Keratinocyte (primary cell): ENCODE measurements around the gene PGS1. TPM values are rescaled to one million over a fixed set of nuclear protein-coding genes. Genes with fewer than 3 reads are reported as not detected.

Experiments used
- DNase-seq: peaks from one replicate; pipeline ENCODE4 v3.0.0-alpha.2; 2011; ENCODE audit warnings: low read depth, missing footprints, low spot score
- FAIRE-seq: peaks from 2 replicates; lab custom pipeline; 2011; peaks lifted over from hg19 to GRCh38; lab: Jason Lieb, UNC
- H2AFZ ChIP-seq: 2 replicates; pipeline ENCODE4 v1.6.0; 2012; ENCODE audit warnings: low read length, control low read depth, inconsistent platforms; ENCODE audit not compliant: control insufficient read depth
- H3K27ac ChIP-seq: 2 replicates; pipeline ENCODE4 v1.5.1; 2011; ENCODE audit warnings: low read length; ENCODE audit not compliant: control insufficient read depth, insufficient read depth
- H3K27me3 ChIP-seq: 3 replicates; pipeline ENCODE4 v1.6.0; 2011; ENCODE audit warnings: low read length; ENCODE audit not compliant: control insufficient read depth, insufficient read depth; ENCODE audit errors: extremely low read depth
- H3K36me3 ChIP-seq, 2 experiments: 2 replicates in 1 of 2; 3 replicates in 1 of 2; pipeline ENCODE4 v1.5.1; 2011; ENCODE audit warnings: low read length in 2 of 2, mild to moderate bottlenecking in 1 of 2; ENCODE audit not compliant: control insufficient read depth in 2 of 2, insufficient read depth in 2 of 2; ENCODE audit errors: extremely low read depth in 1 of 2
- H3K4me1 ChIP-seq: 3 replicates; pipeline ENCODE4 v1.5.1; 2011; ENCODE audit warnings: low read length; ENCODE audit not compliant: control insufficient read depth, insufficient read depth; ENCODE audit errors: extremely low read depth
- H3K4me2 ChIP-seq: 3 replicates; pipeline ENCODE4 v1.6.0; 2011; ENCODE audit warnings: low read depth, low read length; ENCODE audit not compliant: control insufficient read depth, insufficient read depth; ENCODE audit errors: extremely low read depth
- H3K4me3 ChIP-seq, 3 experiments: fragments of 200-600 bp in 1 of 3; sonication (generic) in 1 of 3; 2 replicates in 2 of 3; 3 replicates in 1 of 3; pipeline ENCODE4 v1.5.1; 2011 to 2016; ENCODE audit warnings: low read length in 3 of 3, mild to moderate bottlenecking in 3 of 3, control low read depth in 2 of 3, inconsistent platforms in 1 of 3, low read depth in 1 of 3, mixed read lengths in 1 of 3, mixed run types in 1 of 3, moderate library complexity in 1 of 3; ENCODE audit not compliant: control insufficient read depth in 2 of 3, insufficient read depth in 2 of 3; ENCODE audit errors: extremely low read depth in 1 of 3
- H3K79me2 ChIP-seq: 2 replicates; pipeline ENCODE4 v1.6.0; 2012; ENCODE audit warnings: low read length; ENCODE audit not compliant: control insufficient read depth, insufficient read depth
- H3K9ac ChIP-seq: 3 replicates; pipeline ENCODE4 v1.6.0; 2011; ENCODE audit warnings: low read length; ENCODE audit not compliant: control insufficient read depth, insufficient read depth; ENCODE audit errors: extremely low read depth
- H3K9me1 ChIP-seq: 3 replicates; pipeline ENCODE4 v1.6.0; 2011; ENCODE audit warnings: low read length; ENCODE audit not compliant: control insufficient read depth, insufficient read depth; ENCODE audit errors: extremely low read depth
- H3K9me3 ChIP-seq: 2 replicates; pipeline ENCODE4 v1.5.1; 2012; ENCODE audit warnings: low read depth, low read length; ENCODE audit not compliant: control insufficient read depth
- H4K20me1 ChIP-seq: 3 replicates; pipeline ENCODE4 v1.6.0; 2011; ENCODE audit warnings: low read length; ENCODE audit not compliant: control insufficient read depth, insufficient read depth; ENCODE audit errors: extremely low read depth
- CTCF ChIP-seq, 3 experiments: IDR thresholded peaks in 1 of 3; conservative IDR thresholded peaks in 1 of 3; optimal IDR thresholded peaks in 1 of 3; 2 replicates in 2 of 3; 3 replicates in 1 of 3; pipeline versions ENCODE3 to v1.5.1; 2011; ENCODE audit warnings: low read length in 3 of 3, mild to moderate bottlenecking in 3 of 3, moderate library complexity in 2 of 3, control low read depth in 1 of 3, inconsistent platforms in 1 of 3; ENCODE audit not compliant: insufficient read depth in 2 of 3; ENCODE audit errors: extremely low read depth in 1 of 3
- EZH2 ChIP-seq: IDR thresholded peaks from one replicate; pipeline ENCODE4 v1.6.1; 2012; ENCODE audit warnings: inconsistent platforms, mild to moderate bottlenecking, low read length, moderate library complexity
- dilution Hi-C: fragments of 300-500 bp; cut with MboI; formaldehyde crosslinking; loops from one replicate; pipeline ENCODE4 v1.7.0; 2020; ENCODE audit warnings: low sequenced_read_pairs; ENCODE audit not compliant: extremely low pct_ligation_motif_present
- polyA plus RNA-seq, 5 experiments: library from polyadenylated mRNA; depleted of rRNA in 3 of 5; stranded (reverse) in 3 of 5; stranded (forward) in 1 of 5; unstranded in 1 of 5; fragments of >200 nt; gene quantifications; 1 replicate in 1 of 5; 2 replicates in 3 of 5; 3 replicates in 1 of 5; pipeline versions ENCODE4 v1.2.1 to v1.2.3, GENCODE V29; 2011 to 2012; ENCODE audit warnings: missing spikeins in 2 of 5, low read depth in 1 of 5, low replicate concordance in 1 of 5

PGS1 gene
- polyA plus RNA-seq, 1 donor (not counting 4 experiments of a cell fraction or from before 2014, with no cell fraction given) = 19.6 TPM

- H3K9me1 ChIP-seq = no peaks in the 10 kb centered on the region
- H3K4me2 ChIP-seq = no peak overlapping the region
- H3K9me3 ChIP-seq = no peaks in the 10 kb centered on the region
Measured at GRCh38 chr17:78421084-78421533, 42.7 kb downstream of the PGS1 start.

GRCh38 chr17:78421534-78422266 is 43.3 kb downstream of the PGS1 start:
- Histone ChIP-seq H3K9me1 (no peaks in the 10 kb centered on the region), H3K9ac (no peak overlapping the region), H3K4me3 (no peak overlapping the region), H4K20me1 (no peaks in the 10 kb centered on the region), H3K79me2 (peaks cover 2% of the 10 kb centered on the region), H3K4me1 (no peaks in the 10 kb centered on the region), H3K9me3 (no peaks in the 10 kb centered on the region), H3K4me2 (no peak overlapping the region), H3K27me3 (no peaks in the 10 kb centered on the region), H2AFZ (no peak overlapping the region), H3K27ac (no peak overlapping the region), H3K36me3 (peaks cover 28 to 45% of the 10 kb centered on the region in 2 experiments)
- DNase-seq (no peak), FAIRE-seq (no peak)
- dilution Hi-C loops = no loop called here
- TF ChIP-seq CTCF (optimal IDR thresholded peaks at IDR 0.05 in 1 of 3, IDR thresholded peaks at IDR 0.05 in 1 of 3, conservative IDR thresholded peaks at IDR 0.05 in 1 of 3; ENCODE audit: extremely low read depth in 1 of 3, insufficient read depth in 2 of 3, low read length in 3 of 3) = peak; percentile 96 to 98 (median 98)
- no peak for TF ChIP-seq EZH2

More at GRCh38 chr17:78421084-78421533, 42.7 kb downstream of the PGS1 start:
- peaks cover 2% of the 10 kb centered on the region for H3K79me2 ChIP-seq
- H3K9ac ChIP-seq = no peak overlapping the region
- H3K36me3 ChIP-seq = peaks cover 31 to 47% of the 10 kb centered on the region in 2 experiments
- TF ChIP-seq EZH2 (no peak), CTCF (optimal IDR thresholded peaks at IDR 0.05 in 1 of 3, IDR thresholded peaks at IDR 0.05 in 1 of 3, conservative IDR thresholded peaks at IDR 0.05 in 1 of 3; ENCODE audit: extremely low read depth in 1 of 3, insufficient read depth in 2 of 3, low read length in 3 of 3) (no peak)
- no peaks in the 10 kb centered on the region for H3K27me3 ChIP-seq
- dilution Hi-C loops = no loop called here
- H3K4me3 ChIP-seq = no peak overlapping the region
- H3K27ac ChIP-seq = no peak overlapping the region
- H2AFZ ChIP-seq = no peak overlapping the region
- no peaks in the 10 kb centered on the region for H4K20me1 ChIP-seq
- H3K4me1 ChIP-seq = no peaks in the 10 kb centered on the region
- FAIRE-seq = no peak
- no peak for DNase-seq
